Measurements from ENCODE around the gene CDC14A.

Gene CDC14A

DNA sequence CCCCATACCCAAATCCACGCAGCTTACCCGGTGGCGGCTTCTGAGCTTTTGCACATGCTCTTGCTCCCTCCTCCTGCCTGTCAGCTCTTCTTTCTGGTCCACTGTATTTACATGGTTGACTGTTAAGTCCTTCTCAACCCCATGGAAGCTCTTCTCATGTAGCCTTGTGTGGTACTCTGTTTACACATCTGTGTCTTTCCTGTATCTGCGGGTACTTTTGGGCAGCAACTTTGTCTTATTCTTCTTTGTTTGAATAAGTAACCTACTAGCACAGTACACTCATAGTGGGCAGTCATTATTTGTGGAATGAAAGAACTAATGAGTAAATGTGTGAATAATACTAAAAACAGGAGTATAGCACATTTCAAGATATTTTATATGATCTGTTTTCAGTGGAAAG is 97.2 kb downstream of the CDC14A start:
- no peak overlapping the region for H2BK120ac ChIP-seq (ENCODE audit: low read depth, low read length)
- no peak overlapping the region for H4K91ac ChIP-seq (ENCODE audit: low read length)

GRCh38 chr1:100452641-100453040 is 100.3 kb downstream of the CDC14A start:
- Histone ChIP-seq H3K27me3 (ENCODE audit: control insufficient read depth in 1 of 2, insufficient read depth in 1 of 2, low read length in 2 of 2) (no peaks in the 10 kb centered on the region), H3K4ac (ENCODE audit: low read depth in 1 of 2, low read length in 2 of 2) (no peak overlapping the region), H4K8ac (ENCODE audit: low read length) (no peak overlapping the region), H2BK15ac (ENCODE audit: low read depth, poor library complexity, severe bottlenecking) (no peak overlapping the region), H3K4me3 (ENCODE audit: insufficient read depth in 1 of 2, low read depth in 1 of 2, low read length in 2 of 2) (no peak overlapping the region), H3K9me3 (ENCODE audit: control insufficient read depth, low read length) (no peaks in the 10 kb centered on the region), H3K79me1 (replicated peaks; ENCODE audit: low read length, poor library complexity, severe bottlenecking) (no peaks in the 10 kb centered on the region), H3K9ac (ENCODE audit: low read length) (no peak overlapping the region), H3K4me2 (ENCODE audit: low read length, poor library complexity, severe bottlenecking) (no peak overlapping the region), H2BK120ac (ENCODE audit: low read depth, low read length) (no peak overlapping the region), H2BK12ac (ENCODE audit: low read length in 2 of 2) (no peak overlapping the region), H3K4me1 (ENCODE audit: control insufficient read depth, insufficient read depth, low read depth, low read length) (no peaks in the 10 kb centered on the region), H2AK5ac (ENCODE audit: low read length, severe bottlenecking) (no peak overlapping the region), H4K91ac (ENCODE audit: low read length) (no peak overlapping the region), H3K18ac (ENCODE audit: low read depth in 1 of 2, low read length in 2 of 2) (no peak overlapping the region), H2AFZ (ENCODE audit: low read depth, low read length) (no peak overlapping the region), H2BK5ac (ENCODE audit: low read depth, low read length, poor library complexity, severe bottlenecking) (no peak overlapping the region), H3K14ac (ENCODE audit: low read length in 2 of 2) (no peak overlapping the region), H3K27ac (ENCODE audit: low read length, poor library complexity, severe bottlenecking) (no peak overlapping the region), H3K23ac (ENCODE audit: low read length in 2 of 2) (no peak overlapping the region), H3K36me3 (ENCODE audit: control insufficient read depth in 1 of 2, insufficient read depth in 2 of 2, low read depth in 1 of 2, low read length in 2 of 2) (no peaks in the 10 kb centered on the region)
- no CpG with 5 or more reads among the region's 1 CpG for WGBS
- peak; percentile 44 for DNase-seq

More for the DNA sequence above, 97.2 kb downstream of the CDC14A start:
- Histone ChIP-seq H3K4me1 (ENCODE audit: control insufficient read depth, insufficient read depth, low read depth, low read length) (no peaks in the 10 kb centered on the region), H3K36me3 (ENCODE audit: control insufficient read depth in 1 of 2, insufficient read depth in 2 of 2, low read depth in 1 of 2, low read length in 2 of 2) (peaks cover 0 to 2% of the 10 kb centered on the region in 2 experiments), H3K9me3 (ENCODE audit: control insufficient read depth, low read length) (no peaks in the 10 kb centered on the region), H3K23ac (ENCODE audit: low read length in 2 of 2) (no peak overlapping the region), H3K4me3 (ENCODE audit: insufficient read depth in 1 of 2, low read depth in 1 of 2, low read length in 2 of 2) (no peak overlapping the region), H2BK12ac (ENCODE audit: low read length in 2 of 2) (no peak overlapping the region), H4K8ac (ENCODE audit: low read length) (no peak overlapping the region), H3K79me1 (replicated peaks; ENCODE audit: low read length, poor library complexity, severe bottlenecking) (no peaks in the 10 kb centered on the region), H2BK5ac (ENCODE audit: low read depth, low read length, poor library complexity, severe bottlenecking) (no peak overlapping the region), H3K14ac (ENCODE audit: low read length in 2 of 2) (no peak overlapping the region), H2AFZ (ENCODE audit: low read depth, low read length) (no peak overlapping the region), H3K27ac (ENCODE audit: low read length, poor library complexity, severe bottlenecking) (no peak overlapping the region), H3K4me2 (ENCODE audit: low read length, poor library complexity, severe bottlenecking) (no peak overlapping the region), H3K18ac (ENCODE audit: low read depth in 1 of 2, low read length in 2 of 2) (no peak overlapping the region), H3K27me3 (ENCODE audit: control insufficient read depth in 1 of 2, insufficient read depth in 1 of 2, low read length in 2 of 2) (no peaks in the 10 kb centered on the region), H2BK15ac (ENCODE audit: low read depth, poor library complexity, severe bottlenecking) (no peak overlapping the region), H3K9ac (ENCODE audit: low read length) (no peak overlapping the region), H3K4ac (ENCODE audit: low read depth in 1 of 2, low read length in 2 of 2) (no peak overlapping the region), H2AK5ac (ENCODE audit: low read length, severe bottlenecking) (no peak overlapping the region)
- WGBS = 97% methylated on average over 4 of the region's 4 CpGs
- no peak for DNase-seq

DNA sequence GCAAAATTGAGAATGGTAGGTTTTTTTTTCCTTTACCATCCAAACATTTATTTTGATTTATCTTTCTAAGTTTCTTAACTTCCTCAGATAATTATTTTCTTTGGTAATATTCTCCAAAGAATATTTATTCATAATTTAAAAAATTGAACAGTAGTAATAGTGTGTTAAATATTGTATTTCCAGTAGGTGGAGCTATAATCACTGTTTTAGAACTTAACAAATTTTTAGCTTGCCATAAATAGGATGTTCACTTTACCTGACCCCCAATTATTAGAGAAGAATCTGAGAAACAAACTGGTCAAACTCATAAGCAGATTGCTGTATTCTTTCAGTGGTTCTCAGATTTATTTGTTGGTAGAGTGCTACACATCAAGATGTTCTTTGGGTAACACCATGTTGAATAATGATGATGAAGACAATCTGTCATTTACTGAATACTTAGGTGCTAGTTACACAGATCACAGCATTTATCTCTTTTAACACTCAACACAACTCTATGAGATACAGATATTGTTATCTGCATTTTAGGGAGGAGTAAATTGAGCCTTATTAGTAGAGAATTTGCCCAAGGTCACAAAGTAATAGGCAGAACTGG is 103.3 kb downstream of the CDC14A start:
- Histone ChIP-seq H3K4ac (ENCODE audit: low read depth in 1 of 2, low read length in 2 of 2) (no peak overlapping the region), H3K79me1 (replicated peaks; ENCODE audit: low read length, poor library complexity, severe bottlenecking) (no peaks in the 10 kb centered on the region), H3K9ac (ENCODE audit: low read length) (no peak overlapping the region), H3K27ac (ENCODE audit: low read length, poor library complexity, severe bottlenecking) (no peak overlapping the region), H3K23ac (ENCODE audit: low read length in 2 of 2) (no peak overlapping the region), H4K91ac (ENCODE audit: low read length) (no peak overlapping the region), H3K36me3 (ENCODE audit: control insufficient read depth in 1 of 2, insufficient read depth in 2 of 2, low read depth in 1 of 2, low read length in 2 of 2) (no peaks in the 10 kb centered on the region), H3K14ac (ENCODE audit: low read length in 2 of 2) (no peak overlapping the region), H2BK120ac (ENCODE audit: low read depth, low read length) (no peak overlapping the region), H3K4me1 (ENCODE audit: control insufficient read depth, insufficient read depth, low read depth, low read length) (no peaks in the 10 kb centered on the region), H3K4me3 (ENCODE audit: insufficient read depth in 1 of 2, low read depth in 1 of 2, low read length in 2 of 2) (no peak overlapping the region), H3K18ac (ENCODE audit: low read depth in 1 of 2, low read length in 2 of 2) (no peak overlapping the region), H2AFZ (ENCODE audit: low read depth, low read length) (no peak overlapping the region), H4K8ac (ENCODE audit: low read length) (no peak overlapping the region), H2BK12ac (ENCODE audit: low read length in 2 of 2) (no peak overlapping the region), H3K4me2 (ENCODE audit: low read length, poor library complexity, severe bottlenecking) (no peak overlapping the region), H3K27me3 (ENCODE audit: control insufficient read depth in 1 of 2, insufficient read depth in 1 of 2, low read length in 2 of 2) (no peaks in the 10 kb centered on the region), H2AK5ac (ENCODE audit: low read length, severe bottlenecking) (no peak overlapping the region), H2BK15ac (ENCODE audit: low read depth, poor library complexity, severe bottlenecking) (no peak overlapping the region), H2BK5ac (ENCODE audit: low read depth, low read length, poor library complexity, severe bottlenecking) (no peak overlapping the region), H3K9me3 (ENCODE audit: control insufficient read depth, low read length) (no peaks in the 10 kb centered on the region)
- peak; percentile 19 for DNase-seq

DNA sequence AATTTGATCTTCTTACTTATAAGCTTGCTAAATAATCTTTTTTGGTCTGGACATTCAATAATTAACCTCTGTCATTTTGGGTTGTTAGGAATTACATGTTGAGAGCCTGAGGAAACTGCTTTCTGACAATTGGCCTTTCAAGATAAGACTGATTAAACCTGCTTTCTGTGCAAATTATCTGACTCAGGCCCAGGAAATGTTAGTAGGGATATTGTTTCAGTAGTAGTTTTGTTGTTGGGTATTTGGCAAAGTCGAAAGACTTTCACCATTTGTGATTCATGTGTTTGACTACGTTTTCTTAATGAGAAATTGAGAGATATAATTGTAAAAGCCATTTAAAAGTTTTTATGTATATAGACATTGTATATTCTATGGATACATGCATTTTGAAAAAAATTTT is 104.6 kb downstream of the CDC14A start:
- H3K4ac ChIP-seq (ENCODE audit: low read depth in 1 of 2, low read length in 2 of 2) = no peak overlapping the region
- no peak overlapping the region for H2BK12ac ChIP-seq (ENCODE audit: low read length in 2 of 2)
- no peak overlapping the region for H3K4me2 ChIP-seq (ENCODE audit: low read length, poor library complexity, severe bottlenecking)
- H3K9me3 ChIP-seq (ENCODE audit: control insufficient read depth, low read length) = no peaks in the 10 kb centered on the region
- no peaks in the 10 kb centered on the region for H3K36me3 ChIP-seq (ENCODE audit: control insufficient read depth in 1 of 2, insufficient read depth in 2 of 2, low read depth in 1 of 2, low read length in 2 of 2)
- no peak overlapping the region for H3K27ac ChIP-seq (ENCODE audit: low read length, poor library complexity, severe bottlenecking)
- no peak overlapping the region for H2AK5ac ChIP-seq (ENCODE audit: low read length, severe bottlenecking)
- H3K23ac ChIP-seq (ENCODE audit: low read length in 2 of 2) = no peak overlapping the region
- H3K4me3 ChIP-seq (ENCODE audit: insufficient read depth in 1 of 2, low read depth in 1 of 2, low read length in 2 of 2) = no peak overlapping the region
- 78% methylated on average over 1 of the region's 2 CpGs for WGBS
- H3K18ac ChIP-seq (ENCODE audit: low read depth in 1 of 2, low read length in 2 of 2) = no peak overlapping the region
- H2AFZ ChIP-seq (ENCODE audit: low read depth, low read length) = no peak overlapping the region
- peaks cover 4% of the 10 kb centered on the region for H3K4me1 ChIP-seq (ENCODE audit: control insufficient read depth, insufficient read depth, low read depth, low read length)
- H2BK15ac ChIP-seq (ENCODE audit: low read depth, poor library complexity, severe bottlenecking) = no peak overlapping the region
- no peak overlapping the region for H3K9ac ChIP-seq (ENCODE audit: low read length)
- no peaks in the 10 kb centered on the region for H3K27me3 ChIP-seq (ENCODE audit: control insufficient read depth in 1 of 2, insufficient read depth in 1 of 2, low read length in 2 of 2)
- no peak overlapping the region for H2BK120ac ChIP-seq (ENCODE audit: low read depth, low read length)
- no peak for DNase-seq
- H4K91ac ChIP-seq (ENCODE audit: low read length) = no peak overlapping the region
- no peaks in the 10 kb centered on the region for H3K79me1 ChIP-seq (replicated peaks; ENCODE audit: low read length, poor library complexity, severe bottlenecking)
- H3K14ac ChIP-seq (ENCODE audit: low read length in 2 of 2) = no peak overlapping the region
- H2BK5ac ChIP-seq (ENCODE audit: low read depth, low read length, poor library complexity, severe bottlenecking) = no peak overlapping the region
- H4K8ac ChIP-seq (ENCODE audit: low read length) = no peak overlapping the region
